ENCODE measurements around the gene CYP3A7.
"Not testable (repeated sequence)": the region's sequence is repeated elsewhere in the genome, so short reads cannot be mapped to it uniquely, and the experiment has no call there.

The CYP3A7 gene

DNA sequence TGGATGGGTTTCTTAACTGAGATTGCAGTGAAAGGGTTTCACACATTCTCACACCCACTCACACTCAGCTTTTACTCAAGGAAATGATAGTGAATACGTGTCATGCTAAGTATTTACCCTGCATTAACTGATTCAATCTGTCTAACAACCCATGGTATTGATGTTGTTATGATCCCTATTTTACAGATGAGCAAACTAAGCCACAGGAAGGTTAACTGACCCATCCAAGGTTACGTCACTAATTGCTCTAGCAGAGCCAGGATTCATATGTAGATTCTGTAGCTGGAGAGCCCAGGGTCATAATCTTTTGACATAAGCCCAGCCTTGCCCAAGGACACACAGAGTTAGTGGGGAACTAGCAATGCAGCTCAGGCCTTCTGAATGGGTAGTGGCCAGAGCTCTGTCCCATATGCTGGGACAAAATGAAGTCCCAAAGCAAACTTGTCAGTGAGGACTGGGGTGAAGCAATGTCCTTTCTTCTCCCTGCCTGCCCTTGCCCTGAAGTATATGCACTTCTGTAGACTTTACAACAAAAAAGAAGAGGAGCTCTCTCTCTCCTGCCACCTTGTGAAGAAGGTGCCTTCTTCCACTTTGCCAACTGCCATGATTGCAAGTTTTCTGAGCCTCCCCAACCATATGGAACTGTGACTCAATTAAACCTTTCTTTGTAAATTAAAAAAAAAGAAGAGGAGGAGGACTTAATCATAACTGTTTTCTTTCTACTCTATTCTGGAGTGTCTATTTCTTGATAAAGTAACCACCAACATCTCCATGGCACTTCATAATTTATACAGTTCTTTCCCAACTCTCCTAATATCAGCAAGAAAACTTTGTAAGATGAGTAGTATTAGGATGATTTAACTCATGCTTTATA, 4.9 kb upstream of the CYP3A7 start:
- Histone ChIP-seq H3F3A (ENCODE audit: low read depth) (no peaks in the 10 kb centered on the region), H3K27me3 (ENCODE audit: insufficient read depth, low read length, poor library complexity, severe bottlenecking) (no peaks in the 10 kb centered on the region), H3K4me1 (ENCODE audit: insufficient read depth, low read length, poor library complexity, severe bottlenecking) (peaks cover 17% of the 10 kb centered on the region), H4K20me1 (ENCODE audit: insufficient read depth, low read length, poor library complexity, severe bottlenecking) (no peaks in the 10 kb centered on the region), H3K9me3 (ENCODE audit: insufficient read depth, low read depth, low read length) (no peaks in the 10 kb centered on the region), H3K9me2 (replicated peaks; ENCODE audit: low read depth, low read length) (no peaks in the 10 kb centered on the region), H3K9ac (ENCODE audit: low read depth, low read length, poor library complexity, severe bottlenecking) (no peak overlapping the region), H2AFZ (ENCODE audit: low read length) (no peak overlapping the region), H3K79me2 (ENCODE audit: insufficient read depth, low read length) (no peaks in the 10 kb centered on the region), H3K4me3 (ENCODE audit: low read length, poor library complexity, severe bottlenecking) (no peak overlapping the region), H3K36me3 (ENCODE audit: insufficient read depth, low read length) (no peaks in the 10 kb centered on the region), H3K4me2 (ENCODE audit: low read depth, low read length, poor library complexity, severe bottlenecking) (no peak overlapping the region)
- no peak for TF ChIP-seq EZH2phosphoT487 (IDR thresholded peaks at IDR 0.05; ENCODE audit: borderline replicate concordance)
- TF ChIP-seq, protein P1, sequence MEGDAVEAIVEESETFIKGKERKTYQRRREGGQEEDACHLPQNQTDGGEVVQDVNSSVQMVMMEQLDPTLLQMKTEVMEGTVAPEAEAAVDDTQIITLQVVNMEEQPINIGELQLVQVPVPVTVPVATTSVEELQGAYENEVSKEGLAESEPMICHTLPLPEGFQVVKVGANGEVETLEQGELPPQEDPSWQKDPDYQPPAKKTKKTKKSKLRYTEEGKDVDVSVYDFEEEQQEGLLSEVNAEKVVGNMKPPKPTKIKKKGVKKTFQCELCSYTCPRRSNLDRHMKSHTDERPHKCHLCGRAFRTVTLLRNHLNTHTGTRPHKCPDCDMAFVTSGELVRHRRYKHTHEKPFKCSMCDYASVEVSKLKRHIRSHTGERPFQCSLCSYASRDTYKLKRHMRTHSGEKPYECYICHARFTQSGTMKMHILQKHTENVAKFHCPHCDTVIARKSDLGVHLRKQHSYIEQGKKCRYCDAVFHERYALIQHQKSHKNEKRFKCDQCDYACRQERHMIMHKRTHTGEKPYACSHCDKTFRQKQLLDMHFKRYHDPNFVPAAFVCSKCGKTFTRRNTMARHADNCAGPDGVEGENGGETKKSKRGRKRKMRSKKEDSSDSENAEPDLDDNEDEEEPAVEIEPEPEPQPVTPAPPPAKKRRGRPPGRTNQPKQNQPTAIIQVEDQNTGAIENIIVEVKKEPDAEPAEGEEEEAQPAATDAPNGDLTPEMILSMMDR (conservative IDR thresholded peaks at IDR 0.05; ENCODE audit: low read length), result no peak

DNA sequence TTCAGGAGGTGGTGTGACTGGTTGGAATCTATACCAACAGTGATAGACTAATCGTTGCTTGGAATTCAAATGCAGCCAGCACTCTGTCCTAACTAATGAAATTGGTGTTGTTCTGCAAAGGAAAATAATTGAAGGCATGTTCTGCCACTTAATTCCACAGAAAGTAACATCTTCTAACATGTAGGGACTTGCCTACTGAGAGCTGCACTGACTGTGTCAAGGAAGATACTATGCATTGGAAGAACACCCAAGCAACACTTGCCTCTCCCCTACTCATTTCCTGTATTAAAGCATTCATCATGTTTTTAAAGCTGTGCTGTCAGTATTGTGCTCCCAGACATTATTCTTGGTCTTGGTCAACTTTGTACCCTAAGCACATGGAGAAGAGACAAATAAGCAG, 2.7 kb upstream of the CYP3A7 start:
- no peaks in the 10 kb centered on the region for H3K36me3 ChIP-seq (ENCODE audit: insufficient read depth, low read length)
- no peaks in the 10 kb centered on the region for H3K79me2 ChIP-seq (ENCODE audit: insufficient read depth, low read length)
- H2AFZ ChIP-seq (ENCODE audit: low read length), result no peak overlapping the region
- no peaks in the 10 kb centered on the region for H3K9me3 ChIP-seq (ENCODE audit: insufficient read depth, low read depth, low read length)
- H3K4me3 ChIP-seq (ENCODE audit: low read length, poor library complexity, severe bottlenecking), result no peak overlapping the region
- peaks cover 17% of the 10 kb centered on the region for H3K4me1 ChIP-seq (ENCODE audit: insufficient read depth, low read length, poor library complexity, severe bottlenecking)
- no peaks in the 10 kb centered on the region for H4K20me1 ChIP-seq (ENCODE audit: insufficient read depth, low read length, poor library complexity, severe bottlenecking)
- TF ChIP-seq, protein P1 (conservative IDR thresholded peaks at IDR 0.05; ENCODE audit: low read length), result no peak
- no peak for TF ChIP-seq EZH2phosphoT487 (IDR thresholded peaks at IDR 0.05; ENCODE audit: borderline replicate concordance)
- H3F3A ChIP-seq (ENCODE audit: low read depth), result no peaks in the 10 kb centered on the region
- no peaks in the 10 kb centered on the region for H3K9me2 ChIP-seq (replicated peaks; ENCODE audit: low read depth, low read length)
- peak overlapping the region; percentile 65 for H3K9ac ChIP-seq (ENCODE audit: low read depth, low read length, poor library complexity, severe bottlenecking)
- H3K27me3 ChIP-seq (ENCODE audit: insufficient read depth, low read length, poor library complexity, severe bottlenecking), result no peaks in the 10 kb centered on the region
- no peak overlapping the region for H3K4me2 ChIP-seq (ENCODE audit: low read depth, low read length, poor library complexity, severe bottlenecking)

GRCh38 chr7:99736667-99737066, 1.7 kb upstream of the CYP3A7 start:
- H3K9me3 ChIP-seq (ENCODE audit: insufficient read depth, low read depth, low read length); H3F3A ChIP-seq (ENCODE audit: low read depth); H4K20me1 ChIP-seq (ENCODE audit: insufficient read depth, low read length, poor library complexity, severe bottlenecking); H3K36me3 ChIP-seq (ENCODE audit: insufficient read depth, low read length); H3K27me3 ChIP-seq (ENCODE audit: insufficient read depth, low read length, poor library complexity, severe bottlenecking); H3K4me3 ChIP-seq (ENCODE audit: low read length, poor library complexity, severe bottlenecking); H3K4me2 ChIP-seq (ENCODE audit: low read depth, low read length, poor library complexity, severe bottlenecking); H3K79me2 ChIP-seq (ENCODE audit: insufficient read depth, low read length); H2AFZ ChIP-seq (ENCODE audit: low read length); H3K9ac ChIP-seq (ENCODE audit: low read depth, low read length, poor library complexity, severe bottlenecking); H3K9me2 ChIP-seq (replicated peaks; ENCODE audit: low read depth, low read length): not testable (repeated sequence)
- H3K4me1 ChIP-seq (ENCODE audit: insufficient read depth, low read length, poor library complexity, severe bottlenecking), result peaks cover 24% of the 10 kb centered on the region

DNA sequence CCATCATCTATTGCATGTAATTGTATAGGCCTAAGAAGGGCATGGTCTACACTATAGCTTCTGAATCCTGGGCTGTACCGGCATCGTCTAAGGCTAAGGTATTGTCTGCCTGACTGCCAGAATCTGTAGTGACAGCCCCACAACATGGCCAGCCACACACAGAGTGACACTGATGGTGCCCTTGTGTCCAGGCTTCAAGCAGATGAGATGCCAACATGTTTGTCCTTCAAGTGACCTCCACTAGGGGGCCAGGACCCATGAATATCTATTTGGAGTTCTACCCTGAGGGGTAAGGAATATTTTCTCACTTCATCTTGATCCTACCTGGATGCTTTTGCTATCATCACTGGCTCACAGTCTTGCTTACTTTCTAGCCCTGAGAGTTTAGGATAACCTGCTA, 1.5 kb downstream of the CYP3A7 start:
- no peak overlapping the region for H3K4me2 ChIP-seq (ENCODE audit: low read depth, low read length, poor library complexity, severe bottlenecking)
- no peaks in the 10 kb centered on the region for H3K9me2 ChIP-seq (replicated peaks; ENCODE audit: low read depth, low read length)
- TF ChIP-seq, protein P1 (conservative IDR thresholded peaks at IDR 0.05; ENCODE audit: low read length), result peak; percentile 68
- no peak for TF ChIP-seq EZH2phosphoT487 (IDR thresholded peaks at IDR 0.05; ENCODE audit: borderline replicate concordance)
- no peaks in the 10 kb centered on the region for H3K9me3 ChIP-seq (ENCODE audit: insufficient read depth, low read depth, low read length)
- peaks cover 34% of the 10 kb centered on the region for H3K4me1 ChIP-seq (ENCODE audit: insufficient read depth, low read length, poor library complexity, severe bottlenecking)
- no peak overlapping the region for H2AFZ ChIP-seq (ENCODE audit: low read length)
- no peaks in the 10 kb centered on the region for H3F3A ChIP-seq (ENCODE audit: low read depth)
- H3K4me3 ChIP-seq (ENCODE audit: low read length, poor library complexity, severe bottlenecking), result no peak overlapping the region
- no peaks in the 10 kb centered on the region for H3K27me3 ChIP-seq (ENCODE audit: insufficient read depth, low read length, poor library complexity, severe bottlenecking)
- H3K79me2 ChIP-seq (ENCODE audit: insufficient read depth, low read length), result no peaks in the 10 kb centered on the region
- H3K9ac ChIP-seq (ENCODE audit: low read depth, low read length, poor library complexity, severe bottlenecking), result no peak overlapping the region
- no peaks in the 10 kb centered on the region for H4K20me1 ChIP-seq (ENCODE audit: insufficient read depth, low read length, poor library complexity, severe bottlenecking)
- no peaks in the 10 kb centered on the region for H3K36me3 ChIP-seq (ENCODE audit: insufficient read depth, low read length)
